Right lobe of liver (tissue), 6 donors: ENCODE results near the gene SLC12A2. TPM values are rescaled to one million over a fixed set of nuclear protein-coding genes. Genes with fewer than 3 reads are reported as not detected.

Experiments used
- ATAC-seq, 4 donors: fragments of 200-7000 bp; cut with Tn5 transposase; one replicate each; pipeline ENCODE4 v1.9.1; 2020; ENCODE audit warnings: mild to moderate bottlenecking in 4 of 4, moderate library complexity in 4 of 4
- DNase-seq, 3 donors: peaks; one replicate each; pipeline ENCODE4 v3.0.0-alpha.2; 2020
- H3K27ac ChIP-seq, 3 donors: fragments of 200-600 bp; one replicate each; pipeline ENCODE4 v1.8.0; 2022
- H3K27me3 ChIP-seq, 2 donors: fragments of 200-600 bp; one replicate each; pipeline ENCODE4 v1.8.0; 2022
- H3K36me3 ChIP-seq, 4 donors: fragments of 200-600 bp; sonication (generic) in 1 of 4; one replicate each; pipeline versions ENCODE4 v1.5.1 to v1.8.0; 2017 to 2022; ENCODE audit warnings: control low read depth in 1 of 4
- H3K4me1 ChIP-seq, 4 donors: fragments of 200-600 bp; sonication (generic) in 1 of 4; one replicate each; pipeline versions ENCODE4 v1.5.1 to v1.8.0; 2017 to 2022; ENCODE audit warnings: control low read depth in 1 of 4
- H3K4me3 ChIP-seq, 3 donors: fragments of 200-600 bp; one replicate each; pipeline ENCODE4 v1.8.0; 2022
- H3K9me3 ChIP-seq, 4 donors: fragments of 200-600 bp; sonication (generic) in 1 of 4; one replicate each; pipeline versions ENCODE4 v1.5.1 to v1.8.0; 2017 to 2022; ENCODE audit warnings: control low read depth in 1 of 4
- CTCF ChIP-seq, 4 donors: fragments of 200-600 bp in 3 of 4; fragments of 450-650 bp in 1 of 4; IDR thresholded peaks; one replicate each; pipeline versions ENCODE4 v1.5.1 to v1.8.0; 2016 to 2022; ENCODE audit warnings: antibody characterized with exemption in 4 of 4, mild to moderate bottlenecking in 2 of 4
- POLR2A ChIP-seq: fragments of 450-650 bp; IDR thresholded peaks from one replicate; pipeline ENCODE4 v1.6.1; 2017; ENCODE audit warnings: antibody characterized with exemption, mild to moderate bottlenecking
- WGBS: methylation state at CpG from one replicate; pipeline ENCODE4 v1.1.6; 2018; ENCODE audit warnings: low coverage, low lambda C conversion rate; ENCODE audit not compliant: insufficient coverage; ENCODE audit errors: missing lambda C conversion rate; 5-methylcytosine and 5-hydroxymethylcytosine counted together
- intact Hi-C, 2 donors: fragments of 100-400 bp; cut with DNase I; formaldehyde crosslinking; loops; one replicate each; pipeline versions ENCODE4 v1.11.2 to v1.14.1; 2022
- total RNA-seq, 6 experiments: library from RNA; depleted of rRNA in 2 of 6; stranded (reverse); fragments of >200 nt in 2 of 6; fragmentation: NEBNext Ultra II Directional in 3 of 6; extraction: Animal tissue kit (Norgen Biotek cat#: 25700) in 3 of 6; gene quantifications; one replicate each; pipeline versions ENCODE4 v1.1.0 to v1.2.4, GENCODE V29; 2016 to 2023
- donor health status: DM: no; HTN: yes; CAD: no.
- donor health status: DM: no; HTN: no; CAD: no.
- donor health status: DM: no; HTN: no; CAD: no.
- donor health status: DM: no; HTN: yes; CAD: no.
- donor health status: DM: no; HTN: yes; CAD: no.

SLC12A2 gene
- total RNA-seq, 6 experiments from 2014 or later, result 3.1 to 9.8 (median 8.1) TPM

DNA sequence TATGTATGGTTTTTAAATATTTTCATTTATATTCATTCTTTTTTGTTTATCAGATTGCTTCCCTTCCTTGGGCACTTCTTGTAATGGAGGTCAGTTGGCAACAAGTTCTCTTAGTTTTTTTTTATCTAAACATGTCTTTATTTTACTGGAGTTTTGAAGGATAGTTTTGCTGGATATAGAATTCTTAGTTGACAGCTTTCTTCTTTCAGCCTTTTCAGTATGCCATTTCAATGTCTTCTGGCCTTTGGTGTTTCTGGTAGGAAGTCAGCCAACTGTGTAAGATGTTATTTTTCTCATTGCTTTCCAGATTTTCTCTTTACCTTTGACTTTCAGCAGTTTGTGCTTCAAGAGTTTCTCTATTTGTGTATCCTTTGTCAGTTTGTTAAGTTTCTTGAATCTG lies 14.2 kb downstream of the SLC12A2 start:
- Histone ChIP-seq H3K27me3 (no peaks in the 10 kb centered on the region), H3K36me3 (no peaks in the 10 kb centered on the region), H3K27ac (no peak overlapping the region), H3K4me3 (no peak overlapping the region), H3K9me3 (peaks cover 0 to 11% (median 0%) of the 10 kb centered on the region in 4 donors), H3K4me1 (no peaks in the 10 kb centered on the region)
- ATAC-seq, result no peak
- no peak for DNase-seq
- intact Hi-C loops, result no loop called here
- TF ChIP-seq POLR2A (no peak), CTCF (IDR thresholded peaks at IDR 0.05) (no peak)

DNA sequence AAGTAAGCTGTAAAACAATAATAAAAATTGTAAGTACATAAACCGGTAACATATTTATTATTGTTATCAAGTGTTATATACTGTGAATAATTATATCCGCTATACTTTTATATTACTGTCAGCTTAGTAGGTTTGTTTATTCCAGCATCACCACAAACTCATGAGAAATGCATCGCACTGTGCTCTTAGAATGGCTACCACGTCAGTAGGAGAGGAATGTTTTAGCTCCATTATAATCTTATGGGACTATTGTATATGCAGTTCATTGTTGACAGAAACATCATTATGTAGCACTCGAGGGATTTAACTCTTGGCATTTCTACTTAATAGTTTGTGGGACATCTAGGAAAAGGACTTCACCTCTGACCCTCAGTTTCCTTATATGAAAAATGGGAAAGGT lies 16.4 kb downstream of the SLC12A2 start:
- no peak overlapping the region for H3K4me3 ChIP-seq
- H3K27me3 ChIP-seq, result no peaks in the 10 kb centered on the region
- ATAC-seq, result no peak
- peaks cover 0 to 11% (median 0%) of the 10 kb centered on the region in 4 donors for H3K9me3 ChIP-seq
- intact Hi-C loops, result no loop called here
- H3K4me1 ChIP-seq, result no peaks in the 10 kb centered on the region
- H3K27ac ChIP-seq, result no peak overlapping the region
- no peak for TF ChIP-seq CTCF (IDR thresholded peaks at IDR 0.05)
- no peak for TF ChIP-seq POLR2A
- WGBS, result 93% methylated on average over 5 of the region's 5 CpGs
- H3K36me3 ChIP-seq, result no peaks in the 10 kb centered on the region
- DNase-seq, result no peak

DNA sequence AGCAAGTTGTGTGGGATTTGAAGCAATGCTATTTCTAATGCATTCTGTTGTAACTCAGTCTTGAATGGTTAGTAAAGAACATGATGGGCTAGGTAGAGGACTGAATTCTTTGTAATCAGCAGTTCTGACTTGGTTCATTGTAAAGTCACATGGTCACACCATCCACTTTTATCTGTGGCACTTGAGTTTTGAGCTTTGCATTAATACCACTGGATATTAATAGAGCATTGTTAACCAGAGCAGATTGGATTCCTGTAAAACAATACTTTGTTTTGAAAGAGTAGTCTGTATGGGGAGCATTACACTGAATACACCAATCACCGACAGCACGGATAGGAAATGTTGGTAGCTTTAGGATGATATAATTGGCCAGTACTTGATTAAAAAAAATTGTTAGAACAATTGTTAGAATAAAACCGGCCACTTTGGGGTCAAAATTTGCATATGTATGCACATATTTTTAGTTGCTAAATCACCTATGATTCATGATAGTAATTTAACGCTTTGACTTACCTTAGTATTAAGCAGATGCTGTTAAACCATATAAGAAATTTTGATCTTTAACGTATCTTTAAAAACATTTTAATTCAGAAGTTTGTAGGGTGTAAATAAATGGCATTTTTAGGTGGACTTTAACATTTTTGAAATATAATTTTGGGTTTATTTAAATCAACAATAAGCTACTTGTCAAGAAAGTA lies 17.4 kb downstream of the SLC12A2 start:
- no peak for TF ChIP-seq POLR2A
- no peak for TF ChIP-seq CTCF (IDR thresholded peaks at IDR 0.05)
- Histone ChIP-seq H3K4me3 (no peak overlapping the region), H3K9me3 (peaks cover 0 to 11% (median 0%) of the 10 kb centered on the region in 4 donors), H3K27me3 (no peaks in the 10 kb centered on the region), H3K36me3 (no peaks in the 10 kb centered on the region), H3K27ac (no peak overlapping the region), H3K4me1 (no peaks in the 10 kb centered on the region)
- intact Hi-C loops, result no loop called here
- ATAC-seq (no peak), DNase-seq (no peak)
- WGBS, result 74% methylated on average over 5 of the region's 5 CpGs

- intact Hi-C loops, result no loop called here
- no peak for ATAC-seq
- H3K36me3 ChIP-seq, result no peaks in the 10 kb centered on the region
- no peak overlapping the region for H3K4me3 ChIP-seq
- H3K27me3 ChIP-seq, result no peaks in the 10 kb centered on the region
- TF ChIP-seq CTCF (IDR thresholded peaks at IDR 0.05) (no peak), POLR2A (no peak)
- DNase-seq, result no peak
- no peaks in the 10 kb centered on the region for H3K4me1 ChIP-seq
- H3K27ac ChIP-seq, result no peak overlapping the region
- WGBS, result 81% methylated on average over 1 of the region's 1 CpG
- peaks cover 0 to 11% (median 0%) of the 10 kb centered on the region in 4 donors for H3K9me3 ChIP-seq
Observed at GRCh38 chr5:128101676-128102075, 18.1 kb downstream of the SLC12A2 start.
